ENCODE measurements around the gene SMG6. TPM values are rescaled to one million over a fixed set of nuclear protein-coding genes. Genes with fewer than 3 reads are reported as not detected.
"Not testable (repeated sequence)": the region's sequence is repeated elsewhere in the genome, so short reads cannot be mapped to it uniquely, and the experiment has no call there.

Gene SMG6
- total RNA-seq, 1 donor from 2014 or later = 34.7 TPM

GRCh38 chr17:2150806-2151205, 152.8 kb downstream of the SMG6 start:
- no peak for DNase-seq (ENCODE audit: low read depth)
- H3K36me3 ChIP-seq (ENCODE audit: control insufficient read depth, insufficient read depth, low read length) = no peaks in the 10 kb centered on the region
- no peak overlapping the region for H3K4me3 ChIP-seq (ENCODE audit: low read depth, low read length)
- TF ChIP-seq CTCF (IDR thresholded peaks at IDR 0.05; ENCODE audit: insufficient read depth, low read length, poor library complexity, severe bottlenecking) = no peak
- H3K27me3 ChIP-seq (ENCODE audit: control insufficient read depth, insufficient read depth, low read length) = no peaks in the 10 kb centered on the region

- no peaks in the 10 kb centered on the region for H3K36me3 ChIP-seq (ENCODE audit: control insufficient read depth, insufficient read depth, low read length)
- DNase-seq (ENCODE audit: low read depth) = no peak
- no peaks in the 10 kb centered on the region for H3K27me3 ChIP-seq (ENCODE audit: control insufficient read depth, insufficient read depth, low read length)
- no peak for TF ChIP-seq CTCF (IDR thresholded peaks at IDR 0.05; ENCODE audit: insufficient read depth, low read length, poor library complexity, severe bottlenecking)
- no peak overlapping the region for H3K4me3 ChIP-seq (ENCODE audit: low read depth, low read length)
Observed at GRCh38 chr17:2149934-2150333, 153.7 kb downstream of the SMG6 start.

- no peak for TF ChIP-seq CTCF (IDR thresholded peaks at IDR 0.05; ENCODE audit: insufficient read depth, low read length, poor library complexity, severe bottlenecking)
- H3K36me3 ChIP-seq (ENCODE audit: control insufficient read depth, insufficient read depth, low read length) = no peaks in the 10 kb centered on the region
- H3K4me3 ChIP-seq (ENCODE audit: low read depth, low read length) = no peak overlapping the region
- no peak for DNase-seq (ENCODE audit: low read depth)
- no peaks in the 10 kb centered on the region for H3K27me3 ChIP-seq (ENCODE audit: control insufficient read depth, insufficient read depth, low read length)
Observed at GRCh38 chr17:2146132-2146871, 157.3 kb downstream of the SMG6 start.

GRCh38 chr17:2144701-2145100, 158.9 kb downstream of the SMG6 start:
- no peak for TF ChIP-seq CTCF (IDR thresholded peaks at IDR 0.05; ENCODE audit: insufficient read depth, low read length, poor library complexity, severe bottlenecking)

GRCh38 chr17:2143332-2143731, 160.3 kb downstream of the SMG6 start:
- TF ChIP-seq CTCF (IDR thresholded peaks at IDR 0.05; ENCODE audit: insufficient read depth, low read length, poor library complexity, severe bottlenecking) = no peak
- H3K36me3 ChIP-seq (ENCODE audit: control insufficient read depth, insufficient read depth, low read length) = no peaks in the 10 kb centered on the region
- H3K27me3 ChIP-seq (ENCODE audit: control insufficient read depth, insufficient read depth, low read length) = no peaks in the 10 kb centered on the region
- no peak for DNase-seq (ENCODE audit: low read depth)
- no peak overlapping the region for H3K4me3 ChIP-seq (ENCODE audit: low read depth, low read length)

More at GRCh38 chr17:2144701-2145100, 158.9 kb downstream of the SMG6 start:
- DNase-seq (ENCODE audit: low read depth) = no peak
- no peak overlapping the region for H3K4me3 ChIP-seq (ENCODE audit: low read depth, low read length)
- H3K27me3 ChIP-seq (ENCODE audit: control insufficient read depth, insufficient read depth, low read length) = no peaks in the 10 kb centered on the region
- H3K36me3 ChIP-seq (ENCODE audit: control insufficient read depth, insufficient read depth, low read length) = no peaks in the 10 kb centered on the region

DNA sequence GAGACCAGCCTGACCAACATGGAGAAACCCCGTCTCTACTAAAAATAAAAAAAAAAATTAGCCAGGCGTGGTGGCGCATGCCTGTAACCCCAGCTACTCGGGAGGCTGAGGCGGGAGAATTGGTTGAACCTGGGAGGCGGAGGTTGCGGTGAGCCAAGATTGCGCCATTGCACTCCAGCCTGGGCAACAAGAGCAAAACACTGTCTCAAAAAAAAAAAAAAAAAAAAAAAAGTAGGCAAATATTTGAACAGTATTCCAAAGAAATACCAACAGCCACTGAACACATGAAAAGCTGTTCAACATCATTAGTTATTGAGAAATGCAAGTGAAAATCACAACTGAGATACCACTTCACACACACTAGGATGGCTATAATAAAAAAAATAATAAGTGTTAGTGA, 160.9 kb downstream of the SMG6 start:
- not testable (repeated sequence) for H3K4me3 ChIP-seq (ENCODE audit: low read depth, low read length); H3K36me3 ChIP-seq (ENCODE audit: control insufficient read depth, insufficient read depth, low read length); H3K27me3 ChIP-seq (ENCODE audit: control insufficient read depth, insufficient read depth, low read length); DNase-seq (ENCODE audit: low read depth)

All from kidney epithelial cell (primary cell).